HEK293 (cell line): ENCODE data around the gene ANP32A.
A peak's percentile ranks its signal among the peaks of the same experiment; 100 is the strongest.

Experiments
- GFI1B ChIP-seq: fragments of 450-650 bp; formaldehyde crosslinking; IDR thresholded peaks from 2 replicates; pipeline ENCODE4 v1.5.1; 2016; ENCODE audit warnings: missing biosample characterization, missing genetic modification characterization
- HOXA7 ChIP-seq: sonication (generic); formaldehyde crosslinking; IDR thresholded peaks from 2 replicates; pipeline ENCODE4 v1.8.1; 2022; ENCODE audit warnings: missing genetic modification reagents, borderline replicate concordance
- KLF16 ChIP-seq: fragments of 450-650 bp; formaldehyde crosslinking; IDR thresholded peaks from 2 replicates; pipeline ENCODE4 v1.5.1; 2017; ENCODE audit warnings: missing biosample characterization, missing genetic modification characterization
- ZBTB1 ChIP-seq: fragments of 450-650 bp; formaldehyde crosslinking; IDR thresholded peaks from 2 replicates; pipeline ENCODE4 v1.5.1; 2016; ENCODE audit warnings: missing biosample characterization, missing genetic modification characterization
- ZNF174 ChIP-seq: fragments of 450-650 bp; formaldehyde crosslinking; IDR thresholded peaks from 2 replicates; pipeline ENCODE4 v1.5.0; 2017; ENCODE audit warnings: missing biosample characterization, mild to moderate bottlenecking, missing genetic modification characterization
- ZNF2 ChIP-seq: fragments of 450-650 bp; formaldehyde crosslinking; IDR thresholded peaks from 2 replicates; pipeline ENCODE4 v1.5.1; 2016; ENCODE audit warnings: missing biosample characterization, missing genetic modification characterization
- ZNF266 ChIP-seq: fragments of 450-650 bp; formaldehyde crosslinking; IDR thresholded peaks from 2 replicates; pipeline ENCODE4 v1.5.1; 2016; ENCODE audit warnings: missing biosample characterization, missing genetic modification characterization, low read depth
- ZNF416 ChIP-seq: fragments of 450-650 bp; formaldehyde crosslinking; IDR thresholded peaks from 2 replicates; pipeline ENCODE4 v1.5.1; 2016; ENCODE audit warnings: missing biosample characterization, missing genetic modification characterization
- ZNF423 ChIP-seq: fragments of 450-650 bp; formaldehyde crosslinking; IDR thresholded peaks from 2 replicates; pipeline ENCODE4 v1.5.1; 2016; ENCODE audit warnings: missing biosample characterization, missing genetic modification characterization
- TF ChIP-seq, protein P1 (sequence below): fragments of 450-650 bp; formaldehyde crosslinking; IDR thresholded peaks from 2 replicates; pipeline ENCODE4 v1.5.1; 2016; ENCODE audit warnings: missing biosample characterization, missing genetic modification characterization
- TF ChIP-seq, protein P2 (sequence below): fragments of 450-650 bp; formaldehyde crosslinking; IDR thresholded peaks from 2 replicates; pipeline ENCODE4 v1.5.1; 2016; ENCODE audit warnings: missing biosample characterization, missing genetic modification characterization
- TF ChIP-seq, protein P3 (sequence below): fragments of 450-650 bp; formaldehyde crosslinking; IDR thresholded peaks from 2 replicates; pipeline ENCODE4 v1.5.1; 2016; ENCODE audit warnings: missing biosample characterization, missing genetic modification characterization
- TF ChIP-seq, protein P4 (sequence below): fragments of 450-650 bp; IDR thresholded peaks from 2 replicates; pipeline ENCODE4 v1.5.1; 2018; ENCODE audit warnings: missing biosample characterization, mild to moderate bottlenecking, missing genetic modification characterization
- TF ChIP-seq, protein P5 (sequence below): fragments of 450-650 bp; formaldehyde crosslinking; IDR thresholded peaks from 2 replicates; pipeline ENCODE4 v1.5.1; 2016; ENCODE audit warnings: missing biosample characterization, missing genetic modification characterization

DNA sequence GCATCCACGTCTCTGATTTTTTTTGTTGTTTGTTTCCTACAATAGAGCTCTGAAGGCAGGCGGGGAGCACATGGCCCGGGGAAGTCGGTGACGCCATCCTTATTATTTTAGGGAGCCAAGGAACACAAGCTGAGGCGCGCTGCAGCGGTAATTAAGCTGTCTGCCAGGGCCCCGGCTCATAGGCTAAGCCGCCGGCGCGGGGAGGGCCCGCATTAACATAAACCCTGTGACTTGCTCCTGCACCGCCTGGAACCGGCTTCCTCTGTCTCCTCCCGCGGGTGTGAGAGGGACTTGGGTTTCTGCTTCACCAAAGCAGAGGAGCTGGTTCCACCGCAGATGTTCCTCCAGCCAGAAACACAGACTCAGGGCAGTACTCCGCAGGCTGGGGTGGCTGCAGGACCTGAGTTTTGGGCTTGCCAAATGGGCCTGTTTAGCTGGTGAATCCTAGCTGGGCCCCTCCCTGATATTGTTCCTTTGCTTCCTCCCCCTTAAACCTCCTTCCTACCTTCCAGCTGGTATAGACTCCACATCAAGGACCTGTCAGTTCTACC is 25.3 kb downstream of the ANP32A start:
- TF ChIP-seq, protein P1, sequence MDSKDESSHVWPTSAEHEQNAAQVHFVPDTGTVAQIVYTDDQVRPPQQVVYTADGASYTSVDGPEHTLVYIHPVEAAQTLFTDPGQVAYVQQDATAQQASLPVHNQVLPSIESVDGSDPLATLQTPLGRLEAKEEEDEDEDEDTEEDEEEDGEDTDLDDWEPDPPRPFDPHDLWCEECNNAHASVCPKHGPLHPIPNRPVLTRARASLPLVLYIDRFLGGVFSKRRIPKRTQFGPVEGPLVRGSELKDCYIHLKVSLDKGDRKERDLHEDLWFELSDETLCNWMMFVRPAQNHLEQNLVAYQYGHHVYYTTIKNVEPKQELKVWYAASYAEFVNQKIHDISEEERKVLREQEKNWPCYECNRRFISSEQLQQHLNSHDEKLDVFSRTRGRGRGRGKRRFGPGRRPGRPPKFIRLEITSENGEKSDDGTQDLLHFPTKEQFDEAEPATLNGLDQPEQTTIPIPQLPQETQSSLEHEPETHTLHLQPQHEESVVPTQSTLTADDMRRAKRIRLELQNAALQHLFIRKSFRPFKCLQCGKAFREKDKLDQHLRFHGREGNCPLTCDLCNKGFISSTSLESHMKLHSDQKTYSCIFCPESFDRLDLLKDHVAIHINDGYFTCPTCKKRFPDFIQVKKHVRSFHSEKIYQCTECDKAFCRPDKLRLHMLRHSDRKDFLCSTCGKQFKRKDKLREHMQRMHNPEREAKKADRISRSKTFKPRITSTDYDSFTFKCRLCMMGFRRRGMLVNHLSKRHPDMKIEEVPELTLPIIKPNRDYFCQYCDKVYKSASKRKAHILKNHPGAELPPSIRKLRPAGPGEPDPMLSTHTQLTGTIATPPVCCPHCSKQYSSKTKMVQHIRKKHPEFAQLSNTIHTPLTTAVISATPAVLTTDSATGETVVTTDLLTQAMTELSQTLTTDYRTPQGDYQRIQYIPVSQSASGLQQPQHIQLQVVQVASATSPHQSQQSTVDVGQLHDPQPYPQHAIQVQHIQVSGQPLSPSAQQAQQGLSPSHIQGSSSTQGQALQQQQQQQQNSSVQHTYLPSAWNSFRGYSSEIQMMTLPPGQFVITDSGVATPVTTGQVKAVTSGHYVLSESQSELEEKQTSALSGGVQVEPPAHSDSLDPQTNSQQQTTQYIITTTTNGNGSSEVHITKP: peak; percentile 90
- no peak for TF ChIP-seq ZNF2 (tag by site-specific recombination)
- TF ChIP-seq, protein P2, sequence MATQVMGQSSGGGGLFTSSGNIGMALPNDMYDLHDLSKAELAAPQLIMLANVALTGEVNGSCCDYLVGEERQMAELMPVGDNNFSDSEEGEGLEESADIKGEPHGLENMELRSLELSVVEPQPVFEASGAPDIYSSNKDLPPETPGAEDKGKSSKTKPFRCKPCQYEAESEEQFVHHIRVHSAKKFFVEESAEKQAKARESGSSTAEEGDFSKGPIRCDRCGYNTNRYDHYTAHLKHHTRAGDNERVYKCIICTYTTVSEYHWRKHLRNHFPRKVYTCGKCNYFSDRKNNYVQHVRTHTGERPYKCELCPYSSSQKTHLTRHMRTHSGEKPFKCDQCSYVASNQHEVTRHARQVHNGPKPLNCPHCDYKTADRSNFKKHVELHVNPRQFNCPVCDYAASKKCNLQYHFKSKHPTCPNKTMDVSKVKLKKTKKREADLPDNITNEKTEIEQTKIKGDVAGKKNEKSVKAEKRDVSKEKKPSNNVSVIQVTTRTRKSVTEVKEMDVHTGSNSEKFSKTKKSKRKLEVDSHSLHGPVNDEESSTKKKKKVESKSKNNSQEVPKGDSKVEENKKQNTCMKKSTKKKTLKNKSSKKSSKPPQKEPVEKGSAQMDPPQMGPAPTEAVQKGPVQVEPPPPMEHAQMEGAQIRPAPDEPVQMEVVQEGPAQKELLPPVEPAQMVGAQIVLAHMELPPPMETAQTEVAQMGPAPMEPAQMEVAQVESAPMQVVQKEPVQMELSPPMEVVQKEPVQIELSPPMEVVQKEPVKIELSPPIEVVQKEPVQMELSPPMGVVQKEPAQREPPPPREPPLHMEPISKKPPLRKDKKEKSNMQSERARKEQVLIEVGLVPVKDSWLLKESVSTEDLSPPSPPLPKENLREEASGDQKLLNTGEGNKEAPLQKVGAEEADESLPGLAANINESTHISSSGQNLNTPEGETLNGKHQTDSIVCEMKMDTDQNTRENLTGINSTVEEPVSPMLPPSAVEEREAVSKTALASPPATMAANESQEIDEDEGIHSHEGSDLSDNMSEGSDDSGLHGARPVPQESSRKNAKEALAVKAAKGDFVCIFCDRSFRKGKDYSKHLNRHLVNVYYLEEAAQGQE (tag by site-specific recombination): no peak
- TF ChIP-seq ZNF174 (tag by site-specific recombination): no peak
- TF ChIP-seq, protein P3, sequence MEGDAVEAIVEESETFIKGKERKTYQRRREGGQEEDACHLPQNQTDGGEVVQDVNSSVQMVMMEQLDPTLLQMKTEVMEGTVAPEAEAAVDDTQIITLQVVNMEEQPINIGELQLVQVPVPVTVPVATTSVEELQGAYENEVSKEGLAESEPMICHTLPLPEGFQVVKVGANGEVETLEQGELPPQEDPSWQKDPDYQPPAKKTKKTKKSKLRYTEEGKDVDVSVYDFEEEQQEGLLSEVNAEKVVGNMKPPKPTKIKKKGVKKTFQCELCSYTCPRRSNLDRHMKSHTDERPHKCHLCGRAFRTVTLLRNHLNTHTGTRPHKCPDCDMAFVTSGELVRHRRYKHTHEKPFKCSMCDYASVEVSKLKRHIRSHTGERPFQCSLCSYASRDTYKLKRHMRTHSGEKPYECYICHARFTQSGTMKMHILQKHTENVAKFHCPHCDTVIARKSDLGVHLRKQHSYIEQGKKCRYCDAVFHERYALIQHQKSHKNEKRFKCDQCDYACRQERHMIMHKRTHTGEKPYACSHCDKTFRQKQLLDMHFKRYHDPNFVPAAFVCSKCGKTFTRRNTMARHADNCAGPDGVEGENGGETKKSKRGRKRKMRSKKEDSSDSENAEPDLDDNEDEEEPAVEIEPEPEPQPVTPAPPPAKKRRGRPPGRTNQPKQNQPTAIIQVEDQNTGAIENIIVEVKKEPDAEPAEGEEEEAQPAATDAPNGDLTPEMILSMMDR (tag by site-specific recombination): no peak
- TF ChIP-seq, protein P4, sequence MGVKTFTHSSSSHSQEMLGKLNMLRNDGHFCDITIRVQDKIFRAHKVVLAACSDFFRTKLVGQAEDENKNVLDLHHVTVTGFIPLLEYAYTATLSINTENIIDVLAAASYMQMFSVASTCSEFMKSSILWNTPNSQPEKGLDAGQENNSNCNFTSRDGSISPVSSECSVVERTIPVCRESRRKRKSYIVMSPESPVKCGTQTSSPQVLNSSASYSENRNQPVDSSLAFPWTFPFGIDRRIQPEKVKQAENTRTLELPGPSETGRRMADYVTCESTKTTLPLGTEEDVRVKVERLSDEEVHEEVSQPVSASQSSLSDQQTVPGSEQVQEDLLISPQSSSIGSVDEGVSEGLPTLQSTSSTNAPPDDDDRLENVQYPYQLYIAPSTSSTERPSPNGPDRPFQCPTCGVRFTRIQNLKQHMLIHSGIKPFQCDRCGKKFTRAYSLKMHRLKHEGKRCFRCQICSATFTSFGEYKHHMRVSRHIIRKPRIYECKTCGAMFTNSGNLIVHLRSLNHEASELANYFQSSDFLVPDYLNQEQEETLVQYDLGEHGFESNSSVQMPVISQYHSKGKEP (tag by site-specific recombination): no peak
- no peak for TF ChIP-seq ZNF266 (tag by site-specific recombination)
- TF ChIP-seq, protein P5, sequence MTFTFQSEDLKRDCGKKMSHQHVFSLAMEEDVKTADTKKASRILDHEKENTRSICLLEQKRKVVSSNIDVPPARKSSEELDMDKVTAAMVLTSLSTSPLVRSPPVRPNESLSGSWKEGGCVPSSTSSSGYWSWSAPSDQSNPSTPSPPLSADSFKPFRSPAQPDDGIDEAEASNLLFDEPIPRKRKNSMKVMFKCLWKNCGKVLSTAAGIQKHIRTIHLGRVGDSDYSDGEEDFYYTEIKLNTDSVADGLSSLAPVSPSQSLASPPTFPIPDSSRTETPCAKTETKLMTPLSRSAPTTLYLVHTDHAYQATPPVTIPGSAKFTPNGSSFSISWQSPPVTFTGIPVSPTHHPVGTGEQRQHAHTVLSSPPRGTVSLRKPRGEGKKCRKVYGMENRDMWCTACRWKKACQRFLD (tag by site-specific recombination): no peak
- TF ChIP-seq HOXA7: no peak
- TF ChIP-seq GFI1B (tag by site-specific recombination): no peak
- no peak for TF ChIP-seq ZNF416
- no peak for TF ChIP-seq ZBTB1
- TF ChIP-seq ZNF423: no peak
- no peak for TF ChIP-seq KLF16 (tag by site-specific recombination)
